Mammary epithelial cell (primary cell): Measurements from ENCODE around the gene ZNFX1.

Experiments
- EZH2 ChIP-seq: IDR thresholded peaks from 2 replicates; pipeline ENCODE4 v1.6.1; 2012; ENCODE audit warnings: low read length, inconsistent platforms, borderline replicate concordance
- TF ChIP-seq, protein P1 (sequence below), 2 donors: IDR thresholded peaks in 1 of 2; conservative IDR thresholded peaks in 1 of 2; 2 replicates each; pipeline ENCODE4 v1.5.1; 2011 to 2012; ENCODE audit warnings: inconsistent platforms in 2 of 2, low read length in 2 of 2, mild to moderate bottlenecking in 2 of 2, control low read depth in 1 of 2, low read depth in 1 of 2; ENCODE audit not compliant: insufficient read depth in 1 of 2; ENCODE audit errors: extremely low read depth in 1 of 2

GRCh38 chr20:49281913-49282467 lies 4.1 kb upstream of the ZNFX1 start:
- TF ChIP-seq, protein P1, sequence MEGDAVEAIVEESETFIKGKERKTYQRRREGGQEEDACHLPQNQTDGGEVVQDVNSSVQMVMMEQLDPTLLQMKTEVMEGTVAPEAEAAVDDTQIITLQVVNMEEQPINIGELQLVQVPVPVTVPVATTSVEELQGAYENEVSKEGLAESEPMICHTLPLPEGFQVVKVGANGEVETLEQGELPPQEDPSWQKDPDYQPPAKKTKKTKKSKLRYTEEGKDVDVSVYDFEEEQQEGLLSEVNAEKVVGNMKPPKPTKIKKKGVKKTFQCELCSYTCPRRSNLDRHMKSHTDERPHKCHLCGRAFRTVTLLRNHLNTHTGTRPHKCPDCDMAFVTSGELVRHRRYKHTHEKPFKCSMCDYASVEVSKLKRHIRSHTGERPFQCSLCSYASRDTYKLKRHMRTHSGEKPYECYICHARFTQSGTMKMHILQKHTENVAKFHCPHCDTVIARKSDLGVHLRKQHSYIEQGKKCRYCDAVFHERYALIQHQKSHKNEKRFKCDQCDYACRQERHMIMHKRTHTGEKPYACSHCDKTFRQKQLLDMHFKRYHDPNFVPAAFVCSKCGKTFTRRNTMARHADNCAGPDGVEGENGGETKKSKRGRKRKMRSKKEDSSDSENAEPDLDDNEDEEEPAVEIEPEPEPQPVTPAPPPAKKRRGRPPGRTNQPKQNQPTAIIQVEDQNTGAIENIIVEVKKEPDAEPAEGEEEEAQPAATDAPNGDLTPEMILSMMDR (conservative IDR thresholded peaks at IDR 0.05 in 1 of 2, IDR thresholded peaks at IDR 0.05 in 1 of 2; ENCODE audit: extremely low read depth in 1 of 2, insufficient read depth in 1 of 2, low read depth in 1 of 2, low read length in 2 of 2), result no peak
- no peak for TF ChIP-seq EZH2
